ENCODE data around the gene INVS. TPM values are rescaled to one million over a fixed set of nuclear protein-coding genes. Genes with fewer than 3 reads are reported as not detected.

The INVS gene
- polyA plus RNA-seq, 1 of the 3 experiments (the other 2 are of a cell fraction) = 8.1 TPM

GRCh38 chr9:100126423-100126822, 27.4 kb downstream of the INVS start:
- CTCF ChIA-PET = no interaction called here

DNA sequence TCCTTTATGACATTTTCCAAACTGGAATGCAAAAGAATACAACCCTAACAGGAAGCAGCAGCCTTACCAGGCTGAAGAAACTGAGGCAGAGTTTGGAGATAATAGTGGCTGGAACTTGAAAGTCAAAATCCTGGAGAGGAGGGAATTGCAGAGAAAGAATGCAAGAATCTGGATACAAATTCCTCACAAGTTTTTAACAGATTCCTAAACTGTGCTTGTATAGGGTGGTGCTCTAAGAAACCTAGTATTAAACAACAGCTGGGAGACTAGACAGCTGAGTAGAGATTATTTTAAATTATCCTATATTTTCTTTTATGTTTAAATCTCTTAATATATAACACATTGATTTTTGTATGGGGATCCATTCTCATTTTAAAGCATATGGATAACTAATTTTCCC, 30.7 kb downstream of the INVS start:
- Histone ChIP-seq H3K9ac (no peak overlapping the region), H3K4me3 (ENCODE audit: low read depth in 2 of 2, low read length in 1 of 2) (no peak overlapping the region), H3K9me2 (no peaks in the 10 kb centered on the region), H3K27me3 (ENCODE audit: insufficient read depth) (no peaks in the 10 kb centered on the region), H3K27ac (ENCODE audit: low read depth in 2 of 2, low read length in 1 of 2) (no peak overlapping the region), H2AFZ (ENCODE audit: low read depth) (no peak overlapping the region), H3K4me2 (no peak overlapping the region), H3K36me3 (replicated peaks in 1 of 2; ENCODE audit: control insufficient read depth in 1 of 2, insufficient read depth in 2 of 2, low read length in 1 of 2) (peaks cover 14 to 49% of the 10 kb centered on the region in 2 experiments), H3F3A (replicated peaks; ENCODE audit: insufficient read depth) (peaks cover 10% of the 10 kb centered on the region), H3K9me3 (no peaks in the 10 kb centered on the region), H4K20me1 (ENCODE audit: insufficient read depth) (no peaks in the 10 kb centered on the region), H3K4me1 (ENCODE audit: control insufficient read depth in 1 of 2, insufficient read depth in 2 of 2, low read depth in 1 of 2, low read length in 1 of 2) (peaks cover 0 to 8% of the 10 kb centered on the region in 2 experiments; a peak in 2 of 4 replicates), H3K79me2 (ENCODE audit: insufficient read depth) (peaks cover 12% of the 10 kb centered on the region; the same call in 1 of the 2 replicates)
- TF ChIP-seq, protein P1, sequence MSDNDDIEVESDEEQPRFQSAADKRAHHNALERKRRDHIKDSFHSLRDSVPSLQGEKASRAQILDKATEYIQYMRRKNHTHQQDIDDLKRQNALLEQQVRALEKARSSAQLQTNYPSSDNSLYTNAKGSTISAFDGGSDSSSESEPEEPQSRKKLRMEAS (IDR thresholded peaks at IDR 0.05; ENCODE audit: low read depth) = no peak
- TF ChIP-seq SMC3 (IDR thresholded peaks at IDR 0.05; ENCODE audit: low read depth, low read length) (no peak), GATA2 (CRISPR knock-in tag; IDR thresholded peaks at IDR 0.05) (no peak), MXI1 (IDR thresholded peaks at IDR 0.05; ENCODE audit: low read depth, low read length) (no peak), GABPA (IDR thresholded peaks at IDR 0.05; ENCODE audit: low read depth) (no peak), RFX5 (IDR thresholded peaks at IDR 0.05; ENCODE audit: low read length) (no peak), REST (IDR thresholded peaks at IDR 0.05; ENCODE audit: low read depth, low read length) (no peak), RAD21 (IDR thresholded peaks at IDR 0.05; ENCODE audit: low read length) (no peak), YY1 (IDR thresholded peaks at IDR 0.05; ENCODE audit: low read depth) (no peak), SIN3A (IDR thresholded peaks at IDR 0.05; ENCODE audit: borderline replicate concordance, low read depth, low read length) (no peak), FOSL2 (IDR thresholded peaks at IDR 0.05; ENCODE audit: borderline replicate concordance, low read depth) (no peak), RCOR1 (IDR thresholded peaks at IDR 0.05; ENCODE audit: low read length) (no peak), ELF1 (IDR thresholded peaks at IDR 0.05) (no peak)
- TF ChIP-seq, protein P2, sequence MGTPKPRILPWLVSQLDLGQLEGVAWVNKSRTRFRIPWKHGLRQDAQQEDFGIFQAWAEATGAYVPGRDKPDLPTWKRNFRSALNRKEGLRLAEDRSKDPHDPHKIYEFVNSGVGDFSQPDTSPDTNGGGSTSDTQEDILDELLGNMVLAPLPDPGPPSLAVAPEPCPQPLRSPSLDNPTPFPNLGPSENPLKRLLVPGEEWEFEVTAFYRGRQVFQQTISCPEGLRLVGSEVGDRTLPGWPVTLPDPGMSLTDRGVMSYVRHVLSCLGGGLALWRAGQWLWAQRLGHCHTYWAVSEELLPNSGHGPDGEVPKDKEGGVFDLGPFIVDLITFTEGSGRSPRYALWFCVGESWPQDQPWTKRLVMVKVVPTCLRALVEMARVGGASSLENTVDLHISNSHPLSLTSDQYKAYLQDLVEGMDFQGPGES (IDR thresholded peaks at IDR 0.05; ENCODE audit: low read depth, low read length) = no peak
- TF ChIP-seq, protein P3, sequence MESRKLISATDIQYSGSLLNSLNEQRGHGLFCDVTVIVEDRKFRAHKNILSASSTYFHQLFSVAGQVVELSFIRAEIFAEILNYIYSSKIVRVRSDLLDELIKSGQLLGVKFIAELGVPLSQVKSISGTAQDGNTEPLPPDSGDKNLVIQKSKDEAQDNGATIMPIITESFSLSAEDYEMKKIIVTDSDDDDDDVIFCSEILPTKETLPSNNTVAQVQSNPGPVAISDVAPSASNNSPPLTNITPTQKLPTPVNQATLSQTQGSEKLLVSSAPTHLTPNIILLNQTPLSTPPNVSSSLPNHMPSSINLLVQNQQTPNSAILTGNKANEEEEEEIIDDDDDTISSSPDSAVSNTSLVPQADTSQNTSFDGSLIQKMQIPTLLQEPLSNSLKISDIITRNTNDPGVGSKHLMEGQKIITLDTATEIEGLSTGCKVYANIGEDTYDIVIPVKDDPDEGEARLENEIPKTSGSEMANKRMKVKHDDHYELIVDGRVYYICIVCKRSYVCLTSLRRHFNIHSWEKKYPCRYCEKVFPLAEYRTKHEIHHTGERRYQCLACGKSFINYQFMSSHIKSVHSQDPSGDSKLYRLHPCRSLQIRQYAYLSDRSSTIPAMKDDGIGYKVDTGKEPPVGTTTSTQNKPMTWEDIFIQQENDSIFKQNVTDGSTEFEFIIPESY (IDR thresholded peaks at IDR 0.05; ENCODE audit: borderline replicate concordance, low read depth) = no peak
- ChIA-PET POLR2A (no interaction called here), CTCF (no interaction called here)
- DNase-seq = no peak

More at GRCh38 chr9:100126423-100126822, 27.4 kb downstream of the INVS start:
- H2AFZ ChIP-seq (ENCODE audit: low read depth) = no peak overlapping the region
- H4K20me1 ChIP-seq (ENCODE audit: insufficient read depth) = no peaks in the 10 kb centered on the region
- no peaks in the 10 kb centered on the region for H3K9me3 ChIP-seq
- H3K79me2 ChIP-seq (ENCODE audit: insufficient read depth) = peaks cover 33% of the 10 kb centered on the region
- POLR2A ChIA-PET = interaction anchor here (0.6 kb wide), 1 partner anchor 31 kb away, joined by 4 read pairs; no protein-coding TSS in a partner anchor
- H3K4me1 ChIP-seq (ENCODE audit: control insufficient read depth in 1 of 2, insufficient read depth in 2 of 2, low read depth in 1 of 2, low read length in 1 of 2) = peaks cover 0 to 8% of the 10 kb centered on the region in 2 experiments; a peak in 2 of 4 replicates
- no peak overlapping the region for H3K9ac ChIP-seq
- H3K27ac ChIP-seq (ENCODE audit: low read depth in 2 of 2, low read length in 1 of 2) = no peak overlapping the region
- 98% methylated on average over 2 of the region's 2 CpGs for WGBS (ENCODE audit: low lambda C conversion rate)
- H3K4me3 ChIP-seq (ENCODE audit: low read depth in 2 of 2, low read length in 1 of 2) = no peak overlapping the region
- H3K36me3 ChIP-seq (replicated peaks in 1 of 2; ENCODE audit: control insufficient read depth in 1 of 2, insufficient read depth in 2 of 2, low read length in 1 of 2) = peaks cover 5 to 60% of the 10 kb centered on the region in 2 experiments
- no peak for DNase-seq
- H3K9me2 ChIP-seq = no peaks in the 10 kb centered on the region
- H3K27me3 ChIP-seq (ENCODE audit: insufficient read depth) = no peaks in the 10 kb centered on the region
- H3F3A ChIP-seq (replicated peaks; ENCODE audit: insufficient read depth) = peaks cover 10% of the 10 kb centered on the region
- TF ChIP-seq EZH2phosphoT487 (IDR thresholded peaks at IDR 0.05; ENCODE audit: borderline replicate concordance, low read depth) (no peak), MXI1 (IDR thresholded peaks at IDR 0.05; ENCODE audit: low read depth, low read length) (no peak)
- TF ChIP-seq, protein P2 (IDR thresholded peaks at IDR 0.05; ENCODE audit: low read depth, low read length) = no peak
- TF ChIP-seq, protein P4, sequence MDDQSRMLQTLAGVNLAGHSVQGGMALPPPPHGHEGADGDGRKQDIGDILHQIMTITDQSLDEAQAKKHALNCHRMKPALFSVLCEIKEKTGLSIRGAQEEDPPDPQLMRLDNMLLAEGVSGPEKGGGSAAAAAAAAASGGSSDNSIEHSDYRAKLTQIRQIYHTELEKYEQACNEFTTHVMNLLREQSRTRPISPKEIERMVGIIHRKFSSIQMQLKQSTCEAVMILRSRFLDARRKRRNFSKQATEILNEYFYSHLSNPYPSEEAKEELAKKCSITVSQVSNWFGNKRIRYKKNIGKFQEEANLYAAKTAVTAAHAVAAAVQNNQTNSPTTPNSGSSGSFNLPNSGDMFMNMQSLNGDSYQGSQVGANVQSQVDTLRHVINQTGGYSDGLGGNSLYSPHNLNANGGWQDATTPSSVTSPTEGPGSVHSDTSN (IDR thresholded peaks at IDR 0.05) = no peak
- H3K4me2 ChIP-seq = no peak overlapping the region

All from SK-N-SH (cell line).